K562 (cell line): ENCODE results near the gene TTC38. TPM values are rescaled to one million over a fixed set of nuclear protein-coding genes. Genes with fewer than 3 reads are reported as not detected.

Experiments
- ATAC-seq: fragments of 200-7000 bp; cut with Tn5 transposase; 3 replicates; pipeline ENCODE4 v1.9.1; 2020; ENCODE audit warnings: moderate library complexity
- BruUV-seq: library from RNA; stranded (reverse); fragments of 400-500 nt; replicated peaks from 2 replicates; lab custom pipeline; 2021; lab: Mats Ljungman, UMichigan
- CTCF ChIA-PET: fragments of 300-600 bp; formaldehyde crosslinking; extraction: SDS; loops from one replicate; lab custom pipeline; 2021; ENCODE audit warnings: low intra/inter-chr PET ratio; lab: Yijun Ruan, JAX
- POLR2A ChIA-PET: fragments of 300-600, 350-650 bp; sonication (Branson Sonifier 250); formaldehyde crosslinking; extraction: SDS; loops from one replicate; lab custom pipeline; 2021; ENCODE audit warnings: antibody characterized with exemption, inconsistent platforms; lab: Yijun Ruan, JAX
- DNase-seq, 4 experiments: peaks; one replicate each; pipeline versions ENCODE4 v3.0.0 to v3.0.0-alpha.2; 2011 to 2018; ENCODE audit warnings: low spot score in 3 of 4, mixed read lengths in 3 of 4; ENCODE audit errors: extremely low read depth in 1 of 4
- FAIRE-seq: peaks from 2 replicates; lab custom pipeline; 2011; peaks lifted over from hg19 to GRCh38; lab: Jason Lieb, UNC
- H2AFZ ChIP-seq: 2 replicates; pipeline ENCODE4 v1.6.0; 2011; ENCODE audit warnings: low read depth, low read length, control low read depth, inconsistent platforms
- H3K27ac ChIP-seq: fragments of 200-600 bp; 3 replicates; pipeline ENCODE4 v1.8.0; 2011; ENCODE audit warnings: low read depth, mild to moderate bottlenecking, control low read depth, inconsistent platforms, low read length, moderate library complexity, mixed read lengths; ENCODE audit errors: extremely low read depth
- H3K27me3 ChIP-seq, 2 experiments: fragments of 300-600 bp in 1 of 2; 2 replicates in 1 of 2; 3 replicates in 1 of 2; pipeline versions ENCODE4 v1.6.0 to v1.8.0; 2011; ENCODE audit warnings: inconsistent platforms in 2 of 2, low read length in 2 of 2, mild to moderate bottlenecking in 1 of 2, mixed read lengths in 1 of 2, moderate library complexity in 1 of 2; ENCODE audit not compliant: control insufficient read depth in 2 of 2, insufficient read depth in 2 of 2
- H3K36me3 ChIP-seq: fragments of 300-600 bp; 3 replicates; pipeline ENCODE4 v1.8.0; 2011; ENCODE audit warnings: mild to moderate bottlenecking, low read length, inconsistent platforms; ENCODE audit not compliant: control insufficient read depth, insufficient read depth
- H3K4me1 ChIP-seq, 2 experiments: fragments of 200-600 bp in 1 of 2; replicated peaks in 1 of 2; 2 replicates in 1 of 2; 3 replicates in 1 of 2; pipeline versions ENCODE4 v1.5.1 to v1.8.0; 2011; ENCODE audit warnings: inconsistent platforms in 2 of 2, low read length in 2 of 2, mild to moderate bottlenecking in 1 of 2, mixed read lengths in 1 of 2, moderate library complexity in 1 of 2; ENCODE audit not compliant: control insufficient read depth in 2 of 2, insufficient read depth in 2 of 2
- H3K4me2 ChIP-seq: 2 replicates; pipeline ENCODE4 v1.6.1; 2011; ENCODE audit warnings: low read length, control low read depth, inconsistent platforms, mixed read lengths; ENCODE audit not compliant: insufficient read depth
- H3K4me3 ChIP-seq: fragments of 200-600 bp; sonication (generic), shearing (Covaris generic); 2 replicates; pipeline ENCODE4 v1.5.1; 2016; ENCODE audit warnings: control low read depth, inconsistent platforms
- H3K79me2 ChIP-seq: fragments of 200-600 bp; 3 replicates; pipeline ENCODE4 v1.8.0; 2011; ENCODE audit warnings: low read length, inconsistent platforms; ENCODE audit not compliant: control insufficient read depth, insufficient read depth
- H3K9ac ChIP-seq, 2 experiments: 2 replicates each; pipeline versions ENCODE4 v1.6.0 to v1.6.1; 2011; ENCODE audit warnings: low read depth in 2 of 2, low read length in 2 of 2, control low read depth in 1 of 2, inconsistent platforms in 1 of 2, mild to moderate bottlenecking in 1 of 2, mixed read lengths in 1 of 2; ENCODE audit not compliant: insufficient read depth in 1 of 2
- H3K9me1 ChIP-seq: one replicate; pipeline ENCODE4 v1.6.0; 2011; ENCODE audit warnings: inconsistent platforms, mild to moderate bottlenecking, low read length, moderate library complexity; ENCODE audit not compliant: control insufficient read depth, insufficient read depth
- H3K9me3 ChIP-seq: replicated peaks from 2 replicates; pipeline ENCODE4 v1.5.1; 2011; ENCODE audit warnings: low read depth, low read length, inconsistent platforms; ENCODE audit not compliant: control insufficient read depth, insufficient read depth
- H4K20me1 ChIP-seq: replicated peaks from 2 replicates; pipeline ENCODE4 v1.6.1; 2011; ENCODE audit warnings: low read length, inconsistent platforms, mixed read lengths; ENCODE audit not compliant: control insufficient read depth, insufficient read depth
- ATF1 ChIP-seq, 2 experiments: fragments of 450-650 bp in 1 of 2; IDR thresholded peaks; 2 replicates each; pipeline ENCODE4 v1.6.1; 2016; ENCODE audit warnings: missing compliant biosample characterization in 1 of 2, missing genetic modification characterization in 1 of 2
- ATF6 ChIP-seq: sonication (generic); formaldehyde crosslinking; IDR thresholded peaks from 2 replicates; pipeline ENCODE4 v1.4.0; 2020; ENCODE audit warnings: mild to moderate bottlenecking, missing genetic modification reagents
- CAMTA2 ChIP-seq: fragments of 250-450 bp; sonication (Bioruptor Pico); conservative IDR thresholded peaks from 2 replicates; pipeline ENCODE4 v1.5.1; 2022
- CBX2 ChIP-seq: fragments of 200-600 bp; sonication (generic); IDR thresholded peaks from one replicate; pipeline ENCODE4 v1.6.1; 2012; ENCODE audit warnings: mild to moderate bottlenecking, low read length, inconsistent platforms; ENCODE audit not compliant: insufficient read depth, poor library complexity, severe bottlenecking
- ETV6 ChIP-seq, 3 experiments: fragments of 150-350 bp in 1 of 3; sonication (generic) in 1 of 3; formaldehyde crosslinking in 1 of 3; IDR thresholded peaks; 2 replicates each; pipeline versions ENCODE4 v1.6.1 to v1.8.0; 2014 to 2022; ENCODE audit warnings: borderline replicate concordance in 2 of 3, low read depth in 2 of 3, antibody characterized with exemption in 1 of 3, low read length in 1 of 3, mild to moderate bottlenecking in 1 of 3, missing genetic modification reagents in 1 of 3
- GATAD2B ChIP-seq: fragments of 450-650 bp; IDR thresholded peaks from 2 replicates; pipeline ENCODE4 v1.6.1; 2017; ENCODE audit warnings: mild to moderate bottlenecking, borderline replicate concordance
- HOXB6 ChIP-seq: fragments of 250-450 bp; sonication (Bioruptor Pico); IDR thresholded peaks from 2 replicates; pipeline ENCODE4 v1.5.1; 2022; ENCODE audit warnings: mild to moderate bottlenecking, borderline replicate concordance
- MAFG ChIP-seq: fragments of 450-650 bp; conservative IDR thresholded peaks from 2 replicates; pipeline ENCODE4 v1.6.1; 2016; ENCODE audit warnings: missing genetic modification characterization, missing compliant biosample characterization
- MTA3 ChIP-seq: fragments of 450-650 bp; formaldehyde crosslinking; IDR thresholded peaks from 2 replicates; pipeline ENCODE4 v1.6.1; 2017; ENCODE audit warnings: mild to moderate bottlenecking, borderline replicate concordance
- NONO ChIP-seq, 2 experiments: fragments of 200-400 bp in 1 of 2; fragments of 450-650 bp in 1 of 2; formaldehyde crosslinking in 1 of 2; IDR thresholded peaks; 2 replicates each; pipeline ENCODE4 v1.6.1; 2017; ENCODE audit warnings: low read depth in 2 of 2, mild to moderate bottlenecking in 2 of 2, moderate library complexity in 2 of 2, low read length in 1 of 2
- POLR2B ChIP-seq: fragments of 450-650 bp; IDR thresholded peaks from 2 replicates; pipeline ENCODE4 v1.6.1; 2018; ENCODE audit warnings: low read depth; ENCODE audit not compliant: partially characterized antibody
- POLR3G ChIP-seq: IDR thresholded peaks from 2 replicates; pipeline ENCODE4 v1.6.1; 2011; ENCODE audit not compliant: insufficient read length, insufficient replicate concordance; ENCODE audit errors: extremely low read depth
- RUNX1 ChIP-seq: sonication (generic); IDR thresholded peaks from 2 replicates; pipeline ENCODE4 v1.6.1; 2016; ENCODE audit warnings: antibody characterized with exemption, low read depth
- STAT5A ChIP-seq: IDR thresholded peaks from 2 replicates; pipeline ENCODE4 v1.6.1; 2012; ENCODE audit warnings: low read length, inconsistent platforms, borderline replicate concordance
- ZNF512 ChIP-seq: IDR thresholded peaks from 2 replicates; pipeline ENCODE4 v1.6.1; 2016; ENCODE audit warnings: missing genetic modification characterization, missing compliant biosample characterization
- WGBS: fragments of 100-300 bp; shearing (Covaris generic); methylation state at CpG from one replicate; pipeline ENCODE4 v1.1.6; 2016; ENCODE audit warnings: low coverage, mixed read lengths; ENCODE audit not compliant: insufficient coverage; ENCODE audit errors: missing lambda C conversion rate; 5-methylcytosine and 5-hydroxymethylcytosine counted together
- in situ Hi-C: fragments of 300-500 bp; cut with MboI; formaldehyde crosslinking; loops from 4 replicates; pipeline ENCODE4 v1.15.0; 2018; ENCODE audit warnings: inconsistent platforms, mixed read lengths
- intact Hi-C: fragments of 100-400 bp; cut with micrococcal nuclease; formaldehyde crosslinking; loops from 2 replicates; pipeline ENCODE4 v1.14.2; 2022
- polyA plus RNA-seq, 8 experiments: library from polyadenylated mRNA; depleted of rRNA in 4 of 8; stranded (reverse) in 5 of 8; unstranded in 3 of 8; fragments of >200 nt; fragmentation: Nextera tagmentation in 2 of 8; fragmentation: Illumina TruSeq in 1 of 8; extraction: Ambion mirVana in 2 of 8; extraction: Trizol in 1 of 8; gene quantifications; 2 replicates each; pipeline versions ENCODE4 v1.2.1 to v1.2.3, GENCODE V29; 2011 to 2014; ENCODE audit warnings: inconsistent platforms in 1 of 8, missing spikeins in 1 of 8
- total RNA-seq, 7 experiments: library from RNA; depleted of rRNA in 6 of 7; stranded (reverse); fragments of >200 nt in 6 of 7; fragmentation: Illumina TruSeq in 2 of 7; extraction: Trizol in 2 of 7; gene quantifications; 2 replicates each; pipeline versions ENCODE4 v1.2.1 to v1.2.3, GENCODE V29; 2011 to 2021; ENCODE audit warnings: low replicate concordance in 1 of 7
- TF ChIP-seq, protein P1 (sequence below): fragments of 450-650 bp; IDR thresholded peaks from one replicate; pipeline ENCODE4 v1.6.1; 2018; ENCODE audit warnings: mild to moderate bottlenecking, moderate library complexity; ENCODE audit not compliant: partially characterized antibody

TTC38 gene
- total and polyA plus RNA-seq, 9 of the 15 experiments (the other 6 are each of a cell fraction or from before 2014, with no cell fraction given) = 0.84 to 28.4 (median 18.1) TPM

DNA sequence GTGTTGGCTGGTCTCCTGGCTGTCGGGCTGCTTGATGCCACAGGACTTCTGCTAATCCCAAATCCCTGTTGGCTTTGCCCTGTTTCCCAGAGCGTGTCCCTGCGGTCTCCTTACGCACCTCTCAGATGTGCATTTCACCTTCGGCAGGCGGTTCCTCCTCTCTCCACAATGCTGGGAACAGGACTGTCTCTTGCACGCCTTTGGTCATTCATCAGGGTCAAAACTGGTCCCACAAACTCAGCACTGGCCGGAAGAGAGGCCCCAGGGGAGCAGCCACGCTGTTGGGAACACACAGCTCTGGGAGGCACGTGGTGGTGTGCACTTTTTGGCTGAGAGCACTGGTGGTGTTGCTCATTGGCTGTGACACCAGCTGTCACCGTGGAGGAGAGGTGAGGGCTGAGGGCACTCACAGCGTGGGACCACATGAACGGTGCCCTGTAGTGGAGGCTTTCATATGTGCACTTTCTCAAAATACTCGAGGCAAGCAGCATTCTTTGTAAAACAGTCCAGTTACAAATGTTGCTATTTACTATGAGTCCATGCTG, 52.4 kb downstream of the TTC38 start:
- Histone ChIP-seq H3K9me3 (no peaks in the 10 kb centered on the region), H3K9me1 (no peaks in the 10 kb centered on the region), H3K79me2 (no peaks in the 10 kb centered on the region), H3K9ac (no peak overlapping the region), H3K4me2 (no peak overlapping the region), H3K27ac (no peak overlapping the region), H2AFZ (no peak overlapping the region), H3K4me3 (no peak overlapping the region), H3K27me3 (no peaks in the 10 kb centered on the region), H3K4me1 (no peaks in the 10 kb centered on the region), H4K20me1 (no peaks in the 10 kb centered on the region), H3K36me3 (peaks cover 58% of the 10 kb centered on the region; the same call in 2 of the 3 replicates)
- CTCF ChIA-PET = no interaction called here
- DNase-seq (no peak), FAIRE-seq (no peak), ATAC-seq (no peak)
- no TSS peak for BruUV-seq
- intact Hi-C loops (no loop called here), in situ Hi-C loops (loop anchor here (25.0 kb wide), 1 partner anchor 308 kb away; no protein-coding TSS in a partner anchor)
- TF ChIP-seq ATF6 (CRISPR knock-in tag) (no peak), POLR2B (no peak), ETV6 (IDR thresholded peaks at IDR 0.05; ENCODE audit: borderline replicate concordance in 1 of 2, low read depth in 2 of 2, low read length in 1 of 2) (no peak), ETV6 (CRISPR knock-in tag; IDR thresholded peaks at IDR 0.05; ENCODE audit: borderline replicate concordance) (no peak), STAT5A (no peak), HOXB6 (CRISPR knock-in tag) (no peak), NONO (IDR thresholded peaks at IDR 0.05; ENCODE audit: low read depth in 2 of 2, low read length in 1 of 2) (no peak), CBX2 (no peak), MAFG (tag) (no peak), GATAD2B (no peak), CAMTA2 (CRISPR knock-in tag) (no peak), ATF1 (CRISPR knock-in tag; IDR thresholded peaks at IDR 0.05) (no peak), ATF1 (tag; IDR thresholded peaks at IDR 0.05) (no peak), RUNX1 (no peak), POLR3G (no peak), ZNF512 (tag) (no peak), MTA3 (no peak)
- TF ChIP-seq, protein P1, sequence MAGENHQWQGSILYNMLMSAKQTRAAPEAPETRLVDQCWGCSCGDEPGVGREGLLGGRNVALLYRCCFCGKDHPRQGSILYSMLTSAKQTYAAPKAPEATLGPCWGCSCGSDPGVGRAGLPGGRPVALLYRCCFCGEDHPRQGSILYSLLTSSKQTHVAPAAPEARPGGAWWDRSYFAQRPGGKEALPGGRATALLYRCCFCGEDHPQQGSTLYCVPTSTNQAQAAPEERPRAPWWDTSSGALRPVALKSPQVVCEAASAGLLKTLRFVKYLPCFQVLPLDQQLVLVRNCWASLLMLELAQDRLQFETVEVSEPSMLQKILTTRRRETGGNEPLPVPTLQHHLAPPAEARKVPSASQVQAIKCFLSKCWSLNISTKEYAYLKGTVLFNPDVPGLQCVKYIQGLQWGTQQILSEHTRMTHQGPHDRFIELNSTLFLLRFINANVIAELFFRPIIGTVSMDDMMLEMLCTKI = no peak
- POLR2A ChIA-PET = interaction anchor here (0.6 to 1.6 kb wide), 5 partner anchors 12 to 31 kb away, joined by 3 to 4 read pairs (median 3); no protein-coding TSS in a partner anchor
- WGBS = 78% methylated on average over 9 of the region's 14 CpGs
